GM18868 (cell line): ENCODE measurements around the gene GIGYF2.
"Not testable (repeated sequence)": the region's sequence is repeated elsewhere in the genome, so short reads cannot be mapped to it uniquely, and the experiment has no call there.

Experiments used
- ATAC-seq: cut with Tn5 transposase; IDR thresholded peaks from one replicate; pipeline ENCODE4 v1.9.1; 2021; ENCODE audit warnings: mild to moderate bottlenecking, moderate library complexity; ENCODE audit not compliant: unreplicated experiment

GIGYF2 gene

GRCh38 chr2:232697059-232697806, at the start of gene GIGYF2:
TSS of gene GIGYF2 (plus strand) at chr2:232697331. CDS start at chr2:232735198, 37,867 bp downstream.
- peak; percentile 85 for ATAC-seq

GRCh38 chr2:232649033-232649432, 48.1 kb upstream of the GIGYF2 start:
- ATAC-seq, result no peak

- ATAC-seq, result no peak
These were observed 44.7 kb upstream of the GIGYF2 start for GRCh38 chr2:232652505-232652851.

GRCh38 chr2:232653441-232653840, 43.7 kb upstream of the GIGYF2 start:
- ATAC-seq, result no peak

- ATAC-seq, result no peak
These were observed 41.7 kb upstream of the GIGYF2 start for GRCh38 chr2:232655392-232655791.

- ATAC-seq, result no peak
These were observed 38.8 kb upstream of the GIGYF2 start for GRCh38 chr2:232658217-232658785.

GRCh38 chr2:232659359-232659758, 37.8 kb upstream of the GIGYF2 start:
- no peak for ATAC-seq

GRCh38 chr2:232662486-232663260, 34.5 kb upstream of the GIGYF2 start:
- no peak for ATAC-seq

- ATAC-seq, result no peak
These were observed 30.9 kb upstream of the GIGYF2 start for GRCh38 chr2:232666051-232666805.

- no peak for ATAC-seq
These were observed 29.0 kb upstream of the GIGYF2 start for GRCh38 chr2:232667989-232668583.

- no peak for ATAC-seq
These were observed 28.2 kb upstream of the GIGYF2 start for GRCh38 chr2:232668805-232669444.

- no peak for ATAC-seq
These were observed 24.5 kb upstream of the GIGYF2 start for GRCh38 chr2:232672588-232672987.

- ATAC-seq, result no peak
These were observed 22.6 kb upstream of the GIGYF2 start for GRCh38 chr2:232674491-232674890.

GRCh38 chr2:232675381-232675780, 21.8 kb upstream of the GIGYF2 start:
- no peak for ATAC-seq

GRCh38 chr2:232680006-232680405, 17.1 kb upstream of the GIGYF2 start:
- ATAC-seq, result no peak

GRCh38 chr2:232681527-232681926, 15.6 kb upstream of the GIGYF2 start:
- ATAC-seq, result no peak

- ATAC-seq, result no peak
These were observed 13.8 kb upstream of the GIGYF2 start for GRCh38 chr2:232683368-232683767.

GRCh38 chr2:232685391-232685790, 11.7 kb upstream of the GIGYF2 start:
- not testable (repeated sequence) for ATAC-seq

- ATAC-seq, result no peak
These were observed 9.6 kb upstream of the GIGYF2 start for GRCh38 chr2:232687382-232688160.

- ATAC-seq, result no peak
These were observed 8.9 kb upstream of the GIGYF2 start for GRCh38 chr2:232688201-232688600.
